NCI-H510A treated with DMSO at 0.1 percent for 48 hours (cell line): ENCODE data around the gene NRCAM.

ENCODE experiments used
- DNase-seq: peaks from one replicate; lab custom pipeline; 2025; lab: John Stamatoyannopoulos, UW

NRCAM gene

GRCh38 chr7:108459922-108460551 lies 3.8 kb upstream of the NRCAM start:
- DNase-seq, result peak; percentile 24

- DNase-seq, result no peak
Measured at GRCh38 chr7:108457871-108458270, 1.6 kb upstream of the NRCAM start.

DNA sequence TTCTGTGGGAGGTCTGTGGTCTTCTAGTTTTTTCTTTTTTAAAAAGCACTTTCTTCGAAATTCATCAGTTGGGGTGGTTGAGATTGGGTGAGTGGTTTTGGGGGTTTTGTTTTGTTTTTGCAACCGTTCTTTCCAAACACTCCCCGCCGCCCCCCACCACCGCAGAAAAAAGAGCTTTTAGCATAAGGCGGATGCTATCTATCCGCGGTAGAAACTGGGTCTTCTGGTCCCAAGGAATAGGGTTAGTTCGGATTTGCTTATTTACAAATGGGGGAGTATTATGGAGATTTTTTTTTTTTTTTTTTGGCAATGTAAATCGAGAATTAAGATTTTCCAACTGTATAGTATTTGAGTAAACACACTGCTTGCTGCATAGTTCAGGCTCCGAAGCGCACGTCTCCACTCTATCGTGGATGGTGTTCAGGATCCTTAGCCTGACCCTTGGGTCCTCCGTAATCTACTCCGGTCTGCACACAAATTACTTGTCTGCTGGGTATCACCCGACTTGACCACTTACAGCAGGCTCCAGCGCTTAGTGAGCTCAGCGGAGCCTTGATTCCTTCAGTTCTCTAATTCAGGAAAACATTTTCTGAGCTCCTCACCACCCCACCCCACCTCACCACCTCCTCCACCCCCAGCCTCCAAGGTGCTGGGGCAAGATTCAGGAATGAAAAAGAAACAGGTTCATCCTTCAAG lies 757 bp upstream of the NRCAM start:
- no peak for DNase-seq

- no peak for DNase-seq
Measured at GRCh38 chr7:108455551-108455997, 662 bp downstream of the NRCAM start.

DNA sequence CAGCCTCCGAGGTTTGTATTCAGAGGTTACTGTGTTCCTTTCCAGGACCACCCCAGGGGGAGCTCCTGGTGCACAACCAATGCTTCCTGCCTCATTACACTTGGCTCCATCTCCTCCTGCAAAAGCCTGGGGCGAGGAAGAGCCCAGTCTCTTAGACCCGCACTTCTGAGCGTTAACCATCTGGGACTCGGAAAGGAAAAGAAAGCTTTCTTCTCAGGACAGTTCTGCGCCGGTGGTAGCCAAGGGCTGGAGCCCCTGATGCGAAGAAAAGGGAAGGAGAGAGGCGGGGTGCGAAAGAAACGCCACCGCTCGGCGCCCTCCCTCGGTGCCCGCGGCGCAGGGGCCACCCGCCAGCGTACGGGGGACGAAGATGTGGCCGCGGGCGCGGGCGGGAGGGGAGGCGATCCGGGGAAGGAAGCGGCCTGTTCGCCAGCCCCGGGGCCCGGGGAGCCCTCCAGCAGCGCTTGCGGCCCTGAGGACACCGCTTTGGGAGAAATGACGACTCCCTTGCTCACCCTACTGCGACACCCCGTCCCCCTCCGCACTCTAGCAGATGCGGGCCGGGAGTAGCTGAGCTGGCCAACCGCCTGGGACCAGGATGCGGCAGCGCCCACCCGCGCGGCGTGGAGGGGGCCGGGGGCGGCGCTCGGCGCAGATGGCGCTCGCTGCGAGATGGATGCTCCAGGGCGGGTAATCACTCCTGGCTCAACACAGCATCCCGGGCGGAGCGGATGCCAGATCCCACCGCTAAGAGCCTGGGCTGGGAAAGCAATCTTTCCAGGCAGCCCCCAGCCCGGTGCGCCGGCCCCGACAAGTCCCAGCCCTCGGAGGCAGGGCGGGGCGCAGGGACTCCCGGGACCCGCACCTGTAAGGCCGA lies 1.3 kb downstream of the NRCAM start:
- no peak for DNase-seq

DNA sequence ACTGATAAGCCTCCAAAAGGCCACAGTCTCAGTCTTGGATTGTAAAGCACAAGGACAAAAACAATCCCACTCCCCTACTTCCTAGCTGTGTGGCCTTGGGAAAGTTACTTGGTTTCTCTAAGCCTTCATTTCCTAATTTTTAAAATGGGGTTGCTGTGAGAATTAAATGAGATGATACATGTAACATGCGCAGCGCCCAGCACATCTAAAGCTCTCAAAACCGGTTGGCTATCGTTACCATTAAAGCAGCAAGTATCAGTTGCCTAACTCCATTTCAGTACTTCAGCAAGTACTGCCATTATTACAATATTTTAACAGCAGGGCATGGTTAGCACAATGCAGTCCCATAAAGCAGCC lies 1.9 kb downstream of the NRCAM start:
- peak; percentile 30 for DNase-seq

GRCh38 chr7:108453320-108453719 lies 2.9 kb downstream of the NRCAM start:
- no peak for DNase-seq

DNA sequence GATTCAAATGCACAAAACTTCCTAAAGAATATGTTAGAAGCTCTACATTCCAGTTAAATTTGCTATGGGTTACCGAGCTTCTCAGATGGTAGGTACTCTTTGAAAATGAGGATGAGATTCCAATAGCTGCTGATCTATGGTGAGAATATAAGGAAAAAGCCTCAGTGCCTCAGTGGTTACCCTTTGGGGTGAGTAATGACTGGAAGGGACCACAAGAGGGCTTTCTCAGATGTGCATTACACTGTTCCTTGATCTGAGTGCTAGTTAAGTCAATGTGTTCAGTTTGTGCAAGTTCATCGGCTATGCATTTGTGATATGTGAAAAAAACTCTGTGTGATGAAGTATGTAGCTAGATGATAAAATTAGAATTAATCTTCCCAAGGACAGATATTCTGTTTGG lies 3.5 kb downstream of the NRCAM start:
- DNase-seq, result peak; percentile 21

- DNase-seq, result no peak
Measured at GRCh38 chr7:108451296-108451848, 4.9 kb downstream of the NRCAM start.

GRCh38 chr7:108450160-108450559 lies 6.1 kb downstream of the NRCAM start:
- no peak for DNase-seq

- DNase-seq, result no peak
Measured at GRCh38 chr7:108449521-108449920, 6.7 kb downstream of the NRCAM start.

GRCh38 chr7:108448584-108449505 lies 7.4 kb downstream of the NRCAM start:
- peak; percentile 39 for DNase-seq

DNA sequence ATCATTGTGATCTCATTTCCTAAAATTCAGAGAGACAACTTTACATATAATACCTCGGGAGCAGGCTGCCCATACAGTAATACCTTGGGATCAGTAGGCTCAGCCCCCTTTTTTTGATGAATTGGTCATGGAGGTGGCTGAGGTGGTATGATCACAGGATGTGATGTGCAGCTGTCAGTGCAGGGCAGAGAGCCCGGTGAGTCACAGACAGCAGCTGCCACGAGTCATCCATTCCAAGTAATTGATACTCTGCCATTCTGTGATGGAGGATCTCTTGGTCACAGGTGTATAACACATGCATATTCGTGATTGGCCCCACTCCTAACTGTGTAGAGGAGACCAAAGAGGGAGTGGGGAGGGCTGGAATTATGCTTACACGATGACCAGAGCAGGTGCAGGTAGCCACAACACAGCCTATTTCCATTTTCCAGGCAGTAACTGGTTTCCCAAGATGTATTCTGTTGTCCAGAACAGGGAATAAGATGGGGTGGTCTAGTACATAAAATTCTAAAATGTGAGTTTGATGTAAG lies 14.1 kb downstream of the NRCAM start:
- DNase-seq, result peak; percentile 62

DNA sequence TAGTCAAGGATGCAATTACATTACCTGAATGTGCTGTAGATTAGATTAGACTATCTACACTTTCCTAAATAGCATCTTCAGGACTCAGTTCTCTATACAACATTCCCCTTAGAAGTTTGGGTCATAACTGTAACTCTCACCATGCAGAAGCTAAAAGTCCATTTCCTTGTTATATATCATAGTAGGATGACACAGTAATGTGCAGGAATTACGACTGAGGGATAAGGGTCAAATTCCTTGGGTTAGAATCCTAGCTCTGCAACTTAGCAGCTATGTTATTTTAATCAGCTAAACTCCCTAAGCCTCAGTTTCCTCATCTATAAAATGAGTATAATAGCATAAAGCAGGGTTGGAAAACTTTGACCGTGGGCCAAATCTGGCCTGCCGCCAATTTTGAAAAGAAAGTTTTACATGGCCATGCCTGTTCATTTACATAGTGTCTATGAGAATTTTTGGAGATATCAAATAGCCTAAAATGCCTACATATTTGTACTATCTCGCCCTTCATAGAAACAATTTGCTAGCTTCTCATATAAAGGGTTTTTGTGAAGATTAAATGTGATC lies 14.8 kb downstream of the NRCAM start:
- DNase-seq, result no peak

- DNase-seq, result no peak
Measured at GRCh38 chr7:108440613-108441012, 15.6 kb downstream of the NRCAM start.

DNA sequence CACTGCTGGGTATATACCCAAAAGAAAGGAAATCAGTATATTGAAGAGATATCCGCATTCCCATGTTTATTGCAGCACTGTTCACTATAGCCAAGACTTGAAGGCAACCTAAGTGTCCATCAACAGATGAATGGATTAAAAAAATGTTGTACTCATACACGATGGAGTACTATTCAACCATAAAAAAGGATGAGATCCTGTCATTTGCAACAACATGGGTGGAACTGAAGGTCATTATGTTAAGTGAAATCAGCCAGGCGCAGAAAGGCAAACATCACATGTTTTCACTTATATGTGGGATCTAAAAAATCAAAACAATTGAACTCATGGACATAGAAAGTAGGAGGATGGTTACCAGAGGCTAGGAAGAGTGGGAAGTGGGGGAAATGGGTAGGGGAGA lies 19.3 kb downstream of the NRCAM start:
- no peak for DNase-seq

- no peak for DNase-seq
Measured at GRCh38 chr7:108434010-108434409, 22.2 kb downstream of the NRCAM start.

DNA sequence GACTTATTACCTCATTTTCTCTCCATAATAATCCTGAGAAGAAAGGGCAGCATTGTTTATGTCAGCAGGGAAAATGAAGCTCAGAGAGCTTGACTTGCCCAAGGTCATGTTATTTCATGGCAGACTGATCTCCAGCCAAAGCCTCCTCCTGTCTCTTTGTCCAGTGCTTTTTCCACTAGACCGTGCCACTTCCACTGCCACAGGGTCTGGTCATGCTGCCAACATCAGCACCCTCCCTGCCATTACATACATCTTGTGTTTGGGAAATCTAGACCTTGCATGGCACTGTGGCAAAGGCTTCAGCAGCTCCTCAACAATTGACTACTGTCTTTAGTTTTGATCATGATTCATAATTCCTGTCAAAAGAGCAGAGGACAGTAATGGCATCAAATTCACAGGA lies 25.1 kb downstream of the NRCAM start:
- DNase-seq, result no peak

DNA sequence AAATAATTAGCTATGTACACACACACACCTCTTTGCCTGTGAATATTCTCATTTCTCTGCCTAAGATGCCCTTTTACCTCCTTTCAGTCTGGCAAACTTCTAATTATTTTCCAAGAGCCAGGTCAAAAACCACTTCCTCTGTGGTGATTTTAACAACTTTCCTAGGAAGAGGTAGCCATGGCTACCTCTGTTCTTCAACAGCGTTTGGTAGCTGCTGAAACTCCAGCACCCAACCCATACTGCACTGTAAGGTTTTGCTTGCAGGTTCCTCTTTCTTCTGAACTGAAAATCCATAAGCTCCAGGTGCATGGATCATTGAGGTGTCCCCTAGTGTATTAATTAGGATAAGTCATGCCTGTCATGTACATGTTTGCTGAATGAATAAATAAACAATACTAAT lies 25.6 kb downstream of the NRCAM start:
- no peak for DNase-seq

DNA sequence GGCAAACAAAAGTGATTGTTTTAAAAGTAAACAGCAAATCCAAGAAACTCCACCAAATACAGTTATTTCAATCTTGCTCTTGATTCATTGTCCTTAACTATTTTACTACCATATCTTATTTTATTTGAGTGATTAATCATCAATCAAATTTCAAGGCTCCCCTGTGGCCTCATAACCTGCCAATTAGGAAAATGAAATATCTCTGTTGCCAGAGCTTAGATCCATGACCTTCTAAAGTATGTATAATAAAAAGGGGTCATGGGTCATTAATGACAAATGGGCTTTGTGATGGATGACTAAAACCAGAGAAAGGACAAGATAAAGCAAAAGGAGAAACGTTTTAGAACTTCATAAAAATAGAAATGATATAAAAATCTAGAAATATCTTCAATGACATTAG lies 28.5 kb downstream of the NRCAM start:
- no peak for DNase-seq

- DNase-seq, result no peak
Measured at GRCh38 chr7:108425714-108426275, 30.4 kb downstream of the NRCAM start.
